PFSK-1 (cell line): ENCODE measurements around the gene BLID.

Experiments used
- FOXP2 ChIP-seq: optimal IDR thresholded peaks from 2 replicates; pipeline ENCODE3; 2011; ENCODE audit warnings: borderline replicate concordance, control low read depth, inconsistent platforms; ENCODE audit not compliant: insufficient read depth; ENCODE audit errors: extremely low read length, extremely low read depth
- POLR2AphosphoS5 ChIP-seq: IDR thresholded peaks from 2 replicates; pipeline ENCODE4 v1.6.1; 2012; ENCODE audit warnings: low read depth, mild to moderate bottlenecking, control low read depth, low read length, moderate library complexity
- SIN3A ChIP-seq: IDR thresholded peaks from 2 replicates; pipeline ENCODE4 v1.6.1; 2012; ENCODE audit warnings: mild to moderate bottlenecking, low read length, moderate library complexity, borderline replicate concordance; ENCODE audit not compliant: insufficient read depth
- TAF1 ChIP-seq: IDR thresholded peaks from 2 replicates; pipeline ENCODE4 v1.6.1; 2012; ENCODE audit warnings: low read length, control low read depth, borderline replicate concordance; ENCODE audit not compliant: insufficient read depth
- TF ChIP-seq, protein P1 (sequence below), 2 experiments: IDR thresholded peaks; 2 replicates each; pipeline versions ENCODE4 v1.6.1 to v1.8.0; 2011 to 2012; ENCODE audit warnings: low read depth in 2 of 2, low read length in 2 of 2, control low read depth in 1 of 2, inconsistent platforms in 1 of 2, mild to moderate bottlenecking in 1 of 2, moderate library complexity in 1 of 2; ENCODE audit not compliant: insufficient read depth in 1 of 2

BLID gene

DNA sequence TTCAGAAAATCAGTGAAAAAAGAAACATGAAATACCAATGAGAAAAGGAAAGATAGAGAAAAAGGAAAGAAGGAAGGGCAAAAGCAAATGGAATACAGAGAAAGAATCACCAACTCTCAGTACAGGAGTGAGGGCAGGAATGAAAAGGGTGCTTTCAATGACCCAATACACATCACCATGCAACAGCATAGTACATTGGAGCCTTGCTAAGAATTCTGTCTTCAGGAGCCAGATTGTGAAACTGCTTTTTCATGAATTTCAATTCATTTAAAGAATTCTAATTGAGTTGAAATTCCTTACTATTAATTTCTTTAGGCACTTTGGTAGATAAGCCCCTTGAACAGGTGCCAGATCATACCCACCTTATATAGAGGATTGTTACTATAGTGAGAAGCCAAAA, 34.9 kb downstream of the BLID start:
- TF ChIP-seq TAF1 (no peak), FOXP2 (no peak), SIN3A (no peak), POLR2AphosphoS5 (no peak)
- TF ChIP-seq, protein P1, sequence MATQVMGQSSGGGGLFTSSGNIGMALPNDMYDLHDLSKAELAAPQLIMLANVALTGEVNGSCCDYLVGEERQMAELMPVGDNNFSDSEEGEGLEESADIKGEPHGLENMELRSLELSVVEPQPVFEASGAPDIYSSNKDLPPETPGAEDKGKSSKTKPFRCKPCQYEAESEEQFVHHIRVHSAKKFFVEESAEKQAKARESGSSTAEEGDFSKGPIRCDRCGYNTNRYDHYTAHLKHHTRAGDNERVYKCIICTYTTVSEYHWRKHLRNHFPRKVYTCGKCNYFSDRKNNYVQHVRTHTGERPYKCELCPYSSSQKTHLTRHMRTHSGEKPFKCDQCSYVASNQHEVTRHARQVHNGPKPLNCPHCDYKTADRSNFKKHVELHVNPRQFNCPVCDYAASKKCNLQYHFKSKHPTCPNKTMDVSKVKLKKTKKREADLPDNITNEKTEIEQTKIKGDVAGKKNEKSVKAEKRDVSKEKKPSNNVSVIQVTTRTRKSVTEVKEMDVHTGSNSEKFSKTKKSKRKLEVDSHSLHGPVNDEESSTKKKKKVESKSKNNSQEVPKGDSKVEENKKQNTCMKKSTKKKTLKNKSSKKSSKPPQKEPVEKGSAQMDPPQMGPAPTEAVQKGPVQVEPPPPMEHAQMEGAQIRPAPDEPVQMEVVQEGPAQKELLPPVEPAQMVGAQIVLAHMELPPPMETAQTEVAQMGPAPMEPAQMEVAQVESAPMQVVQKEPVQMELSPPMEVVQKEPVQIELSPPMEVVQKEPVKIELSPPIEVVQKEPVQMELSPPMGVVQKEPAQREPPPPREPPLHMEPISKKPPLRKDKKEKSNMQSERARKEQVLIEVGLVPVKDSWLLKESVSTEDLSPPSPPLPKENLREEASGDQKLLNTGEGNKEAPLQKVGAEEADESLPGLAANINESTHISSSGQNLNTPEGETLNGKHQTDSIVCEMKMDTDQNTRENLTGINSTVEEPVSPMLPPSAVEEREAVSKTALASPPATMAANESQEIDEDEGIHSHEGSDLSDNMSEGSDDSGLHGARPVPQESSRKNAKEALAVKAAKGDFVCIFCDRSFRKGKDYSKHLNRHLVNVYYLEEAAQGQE (IDR thresholded peaks at IDR 0.05; ENCODE audit: insufficient read depth in 1 of 2, low read depth in 2 of 2, low read length in 2 of 2) = no peak

DNA sequence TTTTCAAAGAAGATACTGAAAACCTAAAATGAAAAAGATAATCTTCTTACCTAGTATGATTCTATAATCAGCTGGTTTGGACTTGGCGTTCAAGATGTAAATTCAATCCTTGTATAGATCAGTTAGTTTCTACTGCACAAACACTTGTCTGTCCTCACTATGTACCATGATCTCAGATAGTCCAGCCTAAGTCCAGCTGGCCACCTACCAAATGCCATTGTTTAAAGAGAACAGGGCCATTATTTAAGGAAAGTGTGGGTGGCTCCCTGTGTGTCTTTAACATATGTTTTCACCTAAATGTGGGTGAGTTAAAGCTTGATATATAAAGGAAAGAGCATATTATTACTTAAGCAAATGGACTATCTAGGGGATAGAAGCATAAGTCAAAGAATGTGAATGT, 38.6 kb downstream of the BLID start:
- no peak for TF ChIP-seq SIN3A
- no peak for TF ChIP-seq TAF1
- TF ChIP-seq POLR2AphosphoS5 = no peak
- TF ChIP-seq FOXP2 = no peak
- TF ChIP-seq, protein P1 (IDR thresholded peaks at IDR 0.05; ENCODE audit: insufficient read depth in 1 of 2, low read depth in 2 of 2, low read length in 2 of 2) = no peak

DNA sequence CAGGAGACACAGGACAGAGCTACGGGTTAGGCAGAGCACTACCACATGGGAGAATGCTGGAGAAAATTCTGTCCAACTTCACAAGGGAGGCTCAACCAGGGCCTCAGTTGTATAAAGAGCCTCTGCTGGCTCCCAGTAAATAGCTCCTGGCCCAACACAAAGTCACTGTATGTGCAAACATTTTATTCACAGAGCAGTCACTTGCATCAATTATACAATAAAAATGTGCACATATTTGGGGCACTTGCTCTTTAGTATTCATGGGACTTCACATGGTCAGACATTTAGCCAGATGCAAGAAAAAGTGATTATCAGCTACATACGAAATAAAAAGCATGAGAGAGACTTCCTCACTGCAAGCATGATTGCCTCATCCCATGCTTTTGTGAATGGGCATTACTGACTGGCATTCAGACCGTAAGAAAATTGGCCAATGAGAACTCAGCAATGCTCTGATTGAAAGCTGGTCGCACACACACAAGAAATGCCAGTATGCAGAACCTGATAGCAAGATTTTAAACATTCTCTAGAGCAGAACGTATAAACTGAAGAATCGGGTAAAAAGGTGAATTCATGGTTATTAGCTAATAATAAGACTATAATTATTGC, 39.4 kb downstream of the BLID start:
- no peak for TF ChIP-seq TAF1
- TF ChIP-seq, protein P1 (IDR thresholded peaks at IDR 0.05; ENCODE audit: insufficient read depth in 1 of 2, low read depth in 2 of 2, low read length in 2 of 2) = no peak
- no peak for TF ChIP-seq FOXP2

DNA sequence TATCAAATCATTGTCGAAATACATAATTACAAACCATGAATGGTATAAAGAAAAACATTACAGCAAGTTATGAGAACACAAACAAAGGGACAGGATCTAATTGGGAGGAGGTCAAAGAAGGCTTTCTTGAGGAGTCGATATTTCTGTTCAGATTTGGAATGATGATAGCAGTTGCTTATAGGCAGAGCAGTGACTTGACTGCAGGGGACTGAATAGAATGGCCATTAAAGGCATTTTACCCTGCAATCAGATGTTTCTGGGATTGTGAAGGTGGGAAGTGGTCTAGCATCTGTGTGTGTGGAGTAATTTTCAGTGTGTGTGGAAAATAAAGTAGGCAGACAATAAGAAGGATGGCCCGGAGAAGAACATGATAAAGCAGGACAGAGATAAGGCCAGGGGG, 41.0 kb downstream of the BLID start:
- TF ChIP-seq TAF1 = peak; percentile 52; the same call in 1 of the 2 replicates
- TF ChIP-seq POLR2AphosphoS5 = peak; percentile 48; the same call in 1 of the 2 replicates
- TF ChIP-seq SIN3A = no peak
- TF ChIP-seq, protein P1 (IDR thresholded peaks at IDR 0.05; ENCODE audit: insufficient read depth in 1 of 2, low read depth in 2 of 2, low read length in 2 of 2) = no peak
- TF ChIP-seq FOXP2 = no peak

DNA sequence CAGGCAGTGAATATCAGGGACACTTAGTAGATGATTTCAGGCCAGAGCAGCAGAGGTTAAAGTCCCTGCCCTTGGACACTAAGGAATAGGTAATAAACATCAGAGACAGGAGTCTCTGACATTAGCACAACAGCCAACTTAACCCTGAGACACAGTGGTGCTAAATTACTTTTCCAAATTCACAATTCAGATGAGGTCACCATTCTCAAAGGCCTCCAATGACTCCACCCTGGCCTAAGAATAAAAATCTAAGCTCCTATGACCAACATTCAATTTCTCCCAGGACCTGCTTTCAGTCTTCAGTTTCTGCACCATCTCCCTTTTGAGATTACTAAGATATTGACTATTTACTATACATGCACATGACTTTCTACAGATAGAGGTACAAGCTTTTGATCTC, 42.0 kb downstream of the BLID start:
- TF ChIP-seq FOXP2 (no peak), TAF1 (no peak), POLR2AphosphoS5 (no peak), SIN3A (no peak)
- TF ChIP-seq, protein P1 (IDR thresholded peaks at IDR 0.05; ENCODE audit: insufficient read depth in 1 of 2, low read depth in 2 of 2, low read length in 2 of 2) = no peak
